IPS DF 6.9 (cell line): ENCODE data around the gene SULT1B1.

Experiments
- DNase-seq: peaks from one replicate; pipeline ENCODE4 v3.0.0-alpha.2; 2013; ENCODE audit warnings: low read depth, low spot score
- H3K27ac ChIP-seq: one replicate; pipeline ENCODE4 v1.5.1; 2013; ENCODE audit warnings: low read length, control low read depth
- H3K27me3 ChIP-seq: 2 replicates; pipeline ENCODE4 v1.6.1; 2013; ENCODE audit warnings: mild to moderate bottlenecking, low read length; ENCODE audit not compliant: control insufficient read depth, insufficient read depth
- H3K36me3 ChIP-seq: 2 replicates; pipeline ENCODE4 v1.6.1; 2013; ENCODE audit warnings: low read length; ENCODE audit not compliant: control insufficient read depth, insufficient read depth
- H3K4me1 ChIP-seq: 2 replicates; pipeline ENCODE4 v1.6.1; 2013; ENCODE audit warnings: low read length; ENCODE audit not compliant: control insufficient read depth, insufficient read depth
- H3K4me3 ChIP-seq: 2 replicates; pipeline ENCODE4 v1.5.1; 2013; ENCODE audit warnings: mild to moderate bottlenecking, low read length
- H3K9me3 ChIP-seq: 2 replicates; pipeline ENCODE4 v1.6.1; 2013; ENCODE audit warnings: low read length, inconsistent platforms; ENCODE audit not compliant: control insufficient read depth, insufficient read depth
- WGBS: extraction: QIAGEN DNeasy Blood & Tissue Kit; methylation state at CpG from one replicate; pipeline ENCODE4 v1.1.7; 2013; ENCODE audit warnings: mixed read lengths, missing lambda C conversion rate; ENCODE audit not compliant: insufficient read length, insufficient coverage; 5-methylcytosine and 5-hydroxymethylcytosine counted together

Gene SULT1B1

DNA sequence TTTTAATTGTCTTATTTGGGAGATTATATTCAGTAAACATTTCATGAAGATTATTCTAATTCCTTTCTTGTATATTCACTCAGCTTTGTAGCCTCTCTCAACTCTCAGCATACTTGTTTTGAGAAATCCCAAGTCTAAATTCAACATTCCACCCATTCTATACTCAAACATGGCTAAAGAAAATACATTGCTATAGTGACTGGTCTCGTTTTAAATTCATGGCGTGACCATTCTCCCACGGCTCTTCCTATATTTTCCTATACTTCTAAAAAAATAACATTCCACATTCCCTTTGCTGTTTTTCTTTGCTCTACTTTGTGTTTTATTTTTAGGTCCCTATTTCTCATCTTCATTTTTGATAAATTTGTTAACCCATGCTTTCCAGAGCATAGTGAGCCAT is 58.2 kb downstream of the SULT1B1 start:
- no peaks in the 10 kb centered on the region for H3K36me3 ChIP-seq
- H3K4me3 ChIP-seq, result no peak overlapping the region
- H3K27me3 ChIP-seq, result no peaks in the 10 kb centered on the region
- DNase-seq, result no peak
- no peak overlapping the region for H3K27ac ChIP-seq
- no peaks in the 10 kb centered on the region for H3K9me3 ChIP-seq
- WGBS, result 100% methylated on average over 2 of the region's 3 CpGs
- no peaks in the 10 kb centered on the region for H3K4me1 ChIP-seq

DNA sequence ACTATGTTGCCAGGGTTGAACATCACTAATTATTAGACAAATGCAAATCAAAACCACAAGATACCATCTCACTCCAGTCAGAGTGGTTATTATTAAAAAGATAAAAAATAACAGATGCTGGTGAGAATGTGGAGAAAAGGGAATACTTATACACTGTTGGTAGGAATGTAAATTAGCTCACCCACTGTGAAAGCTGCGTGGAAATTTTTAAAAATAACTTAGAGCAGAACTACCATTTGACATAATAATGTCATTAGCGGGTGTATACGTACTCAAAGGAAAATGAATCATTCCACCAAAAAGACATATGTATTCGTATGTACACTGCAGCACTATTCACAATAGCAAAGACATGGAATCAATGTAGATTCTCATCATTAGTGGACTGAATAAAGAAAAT is 58.7 kb downstream of the SULT1B1 start:
- DNase-seq, result no peak

DNA sequence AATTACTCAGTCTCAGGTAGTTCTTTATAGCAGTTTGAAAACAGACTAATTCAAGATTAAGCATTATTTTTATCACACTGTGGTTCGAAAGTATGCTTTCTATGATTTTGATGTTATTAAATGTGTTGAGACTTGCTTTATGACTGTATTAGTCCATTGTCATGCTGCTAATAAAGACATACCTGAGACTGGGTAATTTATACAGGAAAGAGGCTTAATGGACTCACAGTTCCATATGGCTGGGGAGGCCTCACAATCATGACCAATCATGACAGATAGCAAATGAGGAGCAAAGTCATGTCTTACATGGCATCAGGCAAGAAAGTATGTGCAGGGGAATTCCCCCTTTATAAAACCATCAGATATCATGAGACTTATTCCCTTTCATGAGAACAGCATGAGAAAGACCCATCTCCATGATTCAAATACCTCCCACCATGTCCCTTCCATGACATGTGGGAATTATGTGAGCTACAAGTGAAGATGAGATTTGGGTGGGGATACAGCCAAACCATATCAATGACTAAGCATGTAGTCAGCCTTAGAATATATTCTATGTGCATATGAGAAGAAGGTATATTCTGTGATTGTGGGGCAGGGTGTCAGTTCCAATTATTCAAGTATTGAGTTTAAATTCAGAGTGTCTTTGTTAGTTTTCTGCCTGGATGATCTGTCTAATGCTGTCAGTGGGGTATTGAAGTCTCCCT is 62.7 kb downstream of the SULT1B1 start:
- H3K27me3 ChIP-seq, result no peaks in the 10 kb centered on the region
- WGBS, result no CpG with 5 or more reads among the region's 1 CpG
- no peaks in the 10 kb centered on the region for H3K4me1 ChIP-seq
- no peaks in the 10 kb centered on the region for H3K36me3 ChIP-seq
- no peak overlapping the region for H3K27ac ChIP-seq
- no peak for DNase-seq
- H3K4me3 ChIP-seq, result no peak overlapping the region
- no peaks in the 10 kb centered on the region for H3K9me3 ChIP-seq

More for the DNA sequence above, 58.7 kb downstream of the SULT1B1 start:
- Histone ChIP-seq H3K4me3 (no peak overlapping the region), H3K27me3 (no peaks in the 10 kb centered on the region), H3K9me3 (no peaks in the 10 kb centered on the region), H3K36me3 (no peaks in the 10 kb centered on the region), H3K4me1 (no peaks in the 10 kb centered on the region), H3K27ac (no peak overlapping the region)
- no CpG with 5 or more reads among the region's 4 CpGs for WGBS

DNA sequence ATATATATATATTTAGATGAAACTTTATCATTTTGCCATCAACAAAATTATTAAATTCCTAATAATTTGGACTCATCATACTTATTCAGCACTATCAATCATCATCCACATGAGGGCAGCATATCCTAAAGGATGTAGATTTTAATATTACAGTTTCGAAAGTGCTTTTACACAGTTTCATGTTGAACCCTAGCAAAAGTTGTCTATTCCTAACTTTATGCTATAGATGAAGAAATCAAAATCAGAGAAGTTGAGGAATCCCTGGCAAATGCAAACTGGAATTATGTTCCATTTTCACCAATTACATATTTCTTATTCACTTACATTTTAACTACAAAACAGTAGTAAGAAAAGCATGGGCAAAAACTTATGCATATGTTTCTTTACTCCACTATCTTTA is 70.8 kb downstream of the SULT1B1 start:
- DNase-seq, result no peak
- Histone ChIP-seq H3K9me3 (no peaks in the 10 kb centered on the region), H3K27me3 (no peaks in the 10 kb centered on the region), H3K4me3 (no peak overlapping the region), H3K4me1 (no peaks in the 10 kb centered on the region), H3K36me3 (no peaks in the 10 kb centered on the region), H3K27ac (no peak overlapping the region)
- WGBS, result no CpG with 5 or more reads among the region's 1 CpG

DNA sequence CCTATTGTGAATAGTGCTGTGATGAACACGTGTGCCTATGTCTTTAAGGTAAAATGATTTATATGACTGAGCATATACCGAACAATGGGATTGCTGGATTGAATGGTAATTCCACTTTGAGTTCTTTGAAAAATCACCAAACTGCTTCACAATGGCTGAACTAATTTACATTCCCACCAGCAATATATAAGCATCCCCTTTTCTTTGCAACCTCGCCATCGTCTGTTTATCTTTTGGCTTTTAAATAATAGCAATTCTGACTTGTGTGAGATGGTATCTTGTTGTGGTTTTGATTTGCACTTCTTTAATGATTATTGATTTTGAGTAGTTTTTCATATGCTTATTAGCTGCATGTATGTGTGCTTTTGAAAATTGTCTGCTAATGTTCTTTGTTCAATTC is 75.6 kb downstream of the SULT1B1 start:
- Histone ChIP-seq H3K36me3 (no peaks in the 10 kb centered on the region), H3K27ac (no peak overlapping the region), H3K4me3 (no peak overlapping the region), H3K27me3 (no peaks in the 10 kb centered on the region), H3K9me3 (no peaks in the 10 kb centered on the region), H3K4me1 (no peaks in the 10 kb centered on the region)
- no CpG with 5 or more reads among the region's 4 CpGs for WGBS
- no peak for DNase-seq
